Measurements from ENCODE around the gene ZBTB39. TPM values are rescaled to one million over a fixed set of nuclear protein-coding genes. Genes with fewer than 3 reads are reported as not detected.

Gene ZBTB39
- total and polyA plus RNA-seq, 2 of the 8 experiments (the other 6 are each of a cell fraction or from before 2014, with no cell fraction given): 19.3 to 25.0 TPM

DNA sequence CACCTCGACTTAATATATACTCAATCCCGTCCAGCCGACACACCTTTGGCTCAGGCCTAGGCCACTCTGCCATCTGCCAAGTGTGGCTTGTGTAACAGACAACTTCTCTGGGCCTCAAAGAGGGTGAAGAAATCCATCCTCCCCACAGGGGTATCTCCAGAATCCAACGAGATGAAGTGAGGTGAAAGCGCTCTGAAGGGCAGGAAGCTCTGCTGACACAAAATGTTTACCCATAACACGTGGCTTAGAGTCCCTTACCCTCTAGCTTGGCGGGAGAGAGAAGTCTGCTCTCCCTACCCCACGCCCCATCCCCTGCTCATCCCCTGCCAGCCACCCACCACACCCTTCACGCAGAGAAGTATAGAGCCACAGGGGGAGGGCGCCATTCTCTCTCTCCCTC, 13.0 kb downstream of the ZBTB39 start:
- Histone ChIP-seq H3K4ac (replicated peaks; ENCODE audit: insufficient read length, low read depth, low read length) (no peak overlapping the region), H3K36me3 (ENCODE audit: control insufficient read depth in 2 of 4, insufficient read depth in 4 of 4, low read length in 3 of 4) (no peaks in the 10 kb centered on the region; a peak in 1 of 8 replicates), H3K27ac (ENCODE audit: low read depth, low read length) (no peak overlapping the region), H3K27me3 (replicated peaks in 1 of 4; ENCODE audit: control insufficient read depth in 3 of 4, extremely low read depth in 1 of 4, insufficient read depth in 3 of 4, low read length in 3 of 4) (no peaks in the 10 kb centered on the region), H3K4me1 (replicated peaks in 1 of 4; ENCODE audit: control insufficient read depth in 3 of 4, insufficient read depth in 4 of 4, low read length in 3 of 4) (peaks cover 0 to 3% (median under 1%) of the 10 kb centered on the region in 4 experiments; a peak in 2 of 7 replicates), H3K79me2 (ENCODE audit: control insufficient read depth in 1 of 2, insufficient read depth in 2 of 2, low read length in 2 of 2) (peaks cover 0 to 4% of the 10 kb centered on the region in 2 experiments; a peak in 1 of 4 replicates), H2BK15ac (ENCODE audit: low read length) (no peak overlapping the region), H3K79me1 (ENCODE audit: low read depth, low read length) (peaks cover 2% of the 10 kb centered on the region; the same call in 1 of the 2 replicates), H3K9me3 (ENCODE audit: insufficient read depth in 2 of 2, low read depth in 1 of 2, low read length in 1 of 2) (no peaks in the 10 kb centered on the region), H4K8ac (ENCODE audit: extremely low read depth, insufficient read depth, low read length) (no peak overlapping the region), H4K20me1 (replicated peaks in 1 of 2; ENCODE audit: control insufficient read depth in 1 of 2, insufficient read depth in 2 of 2, low read length in 2 of 2) (peaks cover 0 to 2% of the 10 kb centered on the region in 2 experiments), H3K4me3 (ENCODE audit: extremely low read depth in 1 of 4, insufficient read depth in 2 of 4, low read depth in 3 of 4, low read length in 4 of 4) (no peak overlapping the region), H2BK20ac (ENCODE audit: low read length) (no peak overlapping the region), H2BK12ac (ENCODE audit: low read depth, low read length) (no peak overlapping the region), H4K91ac (replicated peaks; ENCODE audit: insufficient read length, low read length) (no peak overlapping the region), H3K4me2 (ENCODE audit: insufficient read depth in 1 of 2, low read depth in 2 of 2, low read length in 2 of 2) (no peak overlapping the region), H2BK120ac (replicated peaks; ENCODE audit: low read depth, low read length) (no peak overlapping the region), H3K14ac (ENCODE audit: insufficient read length) (no peak overlapping the region), H2AK5ac (ENCODE audit: low read depth, low read length) (no peak overlapping the region), H3K9ac (replicated peaks in 1 of 4; ENCODE audit: extremely low read depth in 1 of 4, low read depth in 3 of 4, low read length in 3 of 4) (no peak overlapping the region), H3K23ac (ENCODE audit: insufficient read length) (no peak overlapping the region), H3K18ac (ENCODE audit: extremely low read depth, low read length) (no peak overlapping the region; the same call in 1 of the 2 replicates), H3K56ac (replicated peaks; ENCODE audit: insufficient read length, low read depth, low read length) (no peak overlapping the region), H3K23me2 (ENCODE audit: low read depth, low read length) (no peaks in the 10 kb centered on the region), H2BK5ac (ENCODE audit: low read depth, low read length) (no peak overlapping the region), H4K5ac (ENCODE audit: insufficient read length, low read depth, low read length) (no peak overlapping the region), H2AFZ (ENCODE audit: low read length) (no peak overlapping the region)
- ChIA-PET POLR2A (ENCODE audit: partially characterized antibody) (interaction anchor here (0.7 to 1.7 kb wide), 6 partner anchors 12 to 268 kb away, joined by 3 to 6 read pairs (median 4); partner anchors contain the start of gene NACA), CTCF (ENCODE audit: partially characterized antibody) (interaction anchor here (0.7 to 5.5 kb wide), 12 partner anchors 10 to 239 kb away, joined by 3 to 59 read pairs (median 5); partner anchors contain the start of genes HSD17B6, STAT6 and ZBTB39)
- DNase-seq (ENCODE audit: low read depth in 1 of 2, low spot score in 2 of 2) (peak in 1 of 2 experiments; percentile 37), FAIRE-seq (no peak)
- TF ChIP-seq SIX5 (IDR thresholded peaks at IDR 0.05; ENCODE audit: low read depth, low read length): no peak
- TF ChIP-seq, protein P1, sequence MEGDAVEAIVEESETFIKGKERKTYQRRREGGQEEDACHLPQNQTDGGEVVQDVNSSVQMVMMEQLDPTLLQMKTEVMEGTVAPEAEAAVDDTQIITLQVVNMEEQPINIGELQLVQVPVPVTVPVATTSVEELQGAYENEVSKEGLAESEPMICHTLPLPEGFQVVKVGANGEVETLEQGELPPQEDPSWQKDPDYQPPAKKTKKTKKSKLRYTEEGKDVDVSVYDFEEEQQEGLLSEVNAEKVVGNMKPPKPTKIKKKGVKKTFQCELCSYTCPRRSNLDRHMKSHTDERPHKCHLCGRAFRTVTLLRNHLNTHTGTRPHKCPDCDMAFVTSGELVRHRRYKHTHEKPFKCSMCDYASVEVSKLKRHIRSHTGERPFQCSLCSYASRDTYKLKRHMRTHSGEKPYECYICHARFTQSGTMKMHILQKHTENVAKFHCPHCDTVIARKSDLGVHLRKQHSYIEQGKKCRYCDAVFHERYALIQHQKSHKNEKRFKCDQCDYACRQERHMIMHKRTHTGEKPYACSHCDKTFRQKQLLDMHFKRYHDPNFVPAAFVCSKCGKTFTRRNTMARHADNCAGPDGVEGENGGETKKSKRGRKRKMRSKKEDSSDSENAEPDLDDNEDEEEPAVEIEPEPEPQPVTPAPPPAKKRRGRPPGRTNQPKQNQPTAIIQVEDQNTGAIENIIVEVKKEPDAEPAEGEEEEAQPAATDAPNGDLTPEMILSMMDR (IDR thresholded peaks at IDR 0.05; ENCODE audit: control extremely low read depth in 1 of 3, insufficient read depth in 1 of 3, low read depth in 1 of 3, low read length in 3 of 3): peak in 1 of 3 experiments; percentile 1; a peak in 1 of 4 replicates
- 80% methylated on average over 8 of the region's 10 CpGs; no CpG with 5 or more reads in 1 of the 2 experiments for WGBS, 2 experiments (ENCODE audit: extremely low coverage in 1 of 2, insufficient coverage in 1 of 2, insufficient read length in 1 of 2, insufficient replicate concordance in 2 of 2, low coverage in 1 of 2, low lambda C conversion rate in 2 of 2, missing lambda C conversion rate in 1 of 2)

All from H1 (cell line).